Choroid plexus epithelial cell (primary cell): ENCODE measurements around the gene MAN1A1.

ENCODE experiments used
- DNase-seq: peaks from one replicate; pipeline ENCODE4 v3.0.0-alpha.2; 2010; ENCODE audit warnings: low read depth
- H3K4me3 ChIP-seq: 2 replicates; pipeline ENCODE4 v1.5.1; 2011; ENCODE audit warnings: low read depth, mild to moderate bottlenecking, control low read depth, low read length, moderate library complexity
- CTCF ChIP-seq: conservative IDR thresholded peaks from 2 replicates; pipeline ENCODE4 v1.5.1; 2011; ENCODE audit warnings: low read depth, mild to moderate bottlenecking, control low read depth, inconsistent platforms, low read length, moderate library complexity

Gene MAN1A1

DNA sequence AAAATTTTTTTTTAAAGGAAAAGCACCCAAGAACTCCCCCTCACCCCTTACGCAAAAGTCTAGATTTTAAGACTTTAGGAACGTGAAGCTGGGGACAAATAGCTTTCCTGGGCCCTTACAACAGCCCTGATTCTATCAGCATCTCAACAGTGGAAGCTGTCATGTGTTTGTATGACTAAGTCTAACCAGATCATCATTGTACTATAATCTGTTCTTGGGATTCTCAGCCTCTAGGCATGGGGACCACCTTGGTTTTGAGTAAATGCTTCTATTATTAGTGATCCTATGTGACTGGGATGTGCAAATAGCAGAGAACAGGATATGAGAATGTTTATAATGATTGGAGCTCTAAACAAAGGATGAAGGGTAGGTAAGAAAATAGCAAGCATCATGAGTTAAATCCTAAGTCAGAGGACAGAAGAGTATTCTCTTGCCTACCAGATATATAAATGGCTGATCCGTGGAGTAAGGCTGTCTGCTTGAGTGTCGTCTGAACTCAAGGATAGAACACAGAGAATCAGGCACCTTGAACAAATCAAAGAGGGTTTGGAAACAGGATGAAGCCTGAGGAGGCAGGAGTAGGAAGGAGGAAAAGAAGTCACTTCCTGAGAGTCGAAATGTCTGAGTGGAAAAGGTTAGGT lies 165.4 kb downstream of the MAN1A1 start:
- no peak for DNase-seq
- no peak overlapping the region for H3K4me3 ChIP-seq
- TF ChIP-seq CTCF: no peak

- no peak overlapping the region for H3K4me3 ChIP-seq
- TF ChIP-seq CTCF: no peak
- DNase-seq: no peak
These were observed 166.1 kb downstream of the MAN1A1 start for GRCh38 chr6:119183457-119183856.

- TF ChIP-seq CTCF: no peak
- DNase-seq: no peak
- no peak overlapping the region for H3K4me3 ChIP-seq
These were observed 166.7 kb downstream of the MAN1A1 start for GRCh38 chr6:119182875-119183274.

- TF ChIP-seq CTCF: no peak
- DNase-seq: no peak
- no peak overlapping the region for H3K4me3 ChIP-seq
These were observed 167.3 kb downstream of the MAN1A1 start for GRCh38 chr6:119182216-119182803.

DNA sequence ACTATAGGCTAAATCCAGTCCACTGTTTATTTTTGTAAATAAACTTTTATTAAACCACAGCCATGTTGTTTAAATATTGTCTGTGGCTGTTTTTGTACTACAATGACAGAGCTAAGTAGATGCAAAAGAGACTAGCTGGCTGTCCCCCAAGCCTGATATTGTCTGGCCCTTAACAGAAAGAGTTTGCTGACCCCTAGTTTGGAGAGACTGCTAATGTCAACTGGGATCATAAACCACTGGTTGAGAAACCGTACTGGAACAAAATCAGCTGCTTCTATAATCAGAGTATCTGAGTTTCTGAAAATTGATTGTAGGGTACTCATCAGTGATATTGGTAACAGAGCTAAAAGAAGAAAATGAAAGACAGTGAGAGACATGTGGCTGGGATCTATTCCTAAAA lies 168.5 kb downstream of the MAN1A1 start:
- H3K4me3 ChIP-seq: no peak overlapping the region
- TF ChIP-seq CTCF: no peak
- DNase-seq: no peak

- no peak for TF ChIP-seq CTCF
- DNase-seq: no peak
- H3K4me3 ChIP-seq: no peak overlapping the region
These were observed 169.7 kb downstream of the MAN1A1 start for GRCh38 chr6:119179842-119180241.

GRCh38 chr6:119179062-119179461 lies 170.5 kb downstream of the MAN1A1 start:
- TF ChIP-seq CTCF: no peak
- DNase-seq: no peak

More at GRCh38 chr6:119179062-119179461, 170.5 kb downstream of the MAN1A1 start:
- H3K4me3 ChIP-seq: no peak overlapping the region
